DMS114 treated with DMSO at 0.1 percent for 48 hours (cell line): ENCODE data around the gene APOO.
"Not testable (repeated sequence)": the region's sequence is repeated elsewhere in the genome, so short reads cannot be mapped to it uniquely, and the experiment has no call there.

Experiments used
- DNase-seq: peaks from one replicate; lab custom pipeline; 2025; ENCODE audit not compliant: unreplicated experiment; lab: John Stamatoyannopoulos, UW

Gene APOO

GRCh38 chrX:23904096-23904495 lies 3.6 kb downstream of the APOO start:
- no peak for DNase-seq

GRCh38 chrX:23902419-23902818 lies 5.3 kb downstream of the APOO start:
- DNase-seq, result peak; percentile 31

- peak; percentile 65 for DNase-seq
These were observed 5.9 kb downstream of the APOO start for GRCh38 chrX:23901805-23902204.

- no peak for DNase-seq
These were observed 6.7 kb downstream of the APOO start for GRCh38 chrX:23901060-23901459.

GRCh38 chrX:23900220-23900797 lies 7.4 kb downstream of the APOO start:
- no peak for DNase-seq

- no peak for DNase-seq
These were observed 9.3 kb downstream of the APOO start for GRCh38 chrX:23898412-23898959.

GRCh38 chrX:23896981-23897380 lies 10.8 kb downstream of the APOO start:
- no peak for DNase-seq

GRCh38 chrX:23896539-23896938 lies 11.2 kb downstream of the APOO start:
- DNase-seq, result not testable (repeated sequence)

- DNase-seq, result not testable (repeated sequence)
These were observed 12.7 kb downstream of the APOO start for GRCh38 chrX:23894993-23895392.

- DNase-seq, result no peak
These were observed 16.8 kb downstream of the APOO start for GRCh38 chrX:23890933-23891332.

GRCh38 chrX:23888887-23889501 lies 18.7 kb downstream of the APOO start:
- DNase-seq, result no peak

GRCh38 chrX:23887918-23888317 lies 19.8 kb downstream of the APOO start:
- no peak for DNase-seq

- no peak for DNase-seq
These were observed 20.3 kb downstream of the APOO start for GRCh38 chrX:23887451-23887850.

GRCh38 chrX:23885803-23886202 lies 21.9 kb downstream of the APOO start:
- no peak for DNase-seq

- no peak for DNase-seq
These were observed 23.2 kb downstream of the APOO start for GRCh38 chrX:23884427-23885024.

GRCh38 chrX:23883737-23884354 lies 23.9 kb downstream of the APOO start:
- DNase-seq, result no peak

- no peak for DNase-seq
These were observed 28.2 kb downstream of the APOO start for GRCh38 chrX:23879380-23880090.

GRCh38 chrX:23871905-23872546 lies 35.7 kb downstream of the APOO start:
- no peak for DNase-seq

- DNase-seq, result no peak
These were observed 37.7 kb downstream of the APOO start for GRCh38 chrX:23870041-23870440.

- DNase-seq, result no peak
These were observed 42.9 kb downstream of the APOO start for GRCh38 chrX:23864742-23865326.
